GM21390 (cell line): Measurements from ENCODE around the gene ZNF454.

ENCODE experiments used
- ATAC-seq: cut with Tn5 transposase; IDR thresholded peaks from one replicate; pipeline ENCODE4 v1.9.1; 2021; ENCODE audit not compliant: unreplicated experiment

Gene ZNF454

DNA sequence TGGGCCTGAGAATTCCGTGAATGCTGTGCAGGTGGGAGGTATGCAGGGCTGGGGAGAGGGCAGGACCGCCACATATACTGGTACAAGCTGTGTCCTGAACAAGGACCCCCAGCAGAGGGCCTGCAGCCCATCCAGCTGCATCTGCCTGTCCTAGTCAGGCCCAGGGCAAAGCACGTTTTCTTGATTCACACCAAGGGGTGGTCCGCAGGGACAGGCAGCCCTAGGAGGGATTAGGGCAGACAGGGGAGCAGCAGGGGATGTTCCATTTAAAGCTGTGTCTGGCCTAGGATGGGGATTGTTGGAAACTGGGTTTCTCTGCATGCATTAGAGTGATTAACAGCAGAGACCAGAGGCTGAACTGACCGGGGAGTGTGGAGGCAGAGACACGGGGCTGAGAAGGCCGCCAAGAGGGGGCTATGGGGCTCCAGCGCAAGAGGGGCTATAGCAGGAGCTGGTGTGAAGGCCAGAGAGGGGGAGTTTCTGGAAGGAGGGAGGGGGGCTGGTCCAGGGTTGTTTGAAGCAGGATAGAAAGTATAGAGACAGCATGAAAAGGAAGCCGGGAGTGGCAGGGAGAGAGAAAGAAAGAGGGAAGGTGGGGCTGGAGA, 51.4 kb downstream of the ZNF454 start:
- no peak for ATAC-seq

DNA sequence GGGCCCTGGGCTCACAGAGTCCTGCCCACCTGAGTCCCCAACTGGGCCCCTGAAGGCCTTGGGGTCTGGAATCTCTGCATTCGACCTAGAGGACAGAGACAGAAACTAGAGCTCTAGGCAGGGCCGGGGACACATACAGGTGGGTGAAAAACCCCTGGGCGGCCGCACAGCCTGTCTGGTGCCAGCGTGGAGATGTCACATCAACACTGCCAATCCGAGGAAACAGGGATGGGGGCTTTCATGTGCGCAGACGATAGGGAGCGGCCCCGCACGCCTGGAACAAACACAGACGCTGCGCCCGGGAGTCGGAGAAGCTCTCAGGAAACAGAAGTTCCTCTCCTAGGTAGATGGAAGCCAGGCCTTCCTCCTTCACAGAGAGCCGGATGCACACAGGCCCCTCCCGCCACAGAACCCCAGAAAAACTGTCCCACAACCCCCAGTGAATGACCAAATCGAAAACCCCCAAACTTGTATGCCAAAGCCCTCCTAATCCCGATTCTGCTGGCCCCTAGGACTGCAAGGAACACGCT, 52.3 kb downstream of the ZNF454 start:
- no peak for ATAC-seq

DNA sequence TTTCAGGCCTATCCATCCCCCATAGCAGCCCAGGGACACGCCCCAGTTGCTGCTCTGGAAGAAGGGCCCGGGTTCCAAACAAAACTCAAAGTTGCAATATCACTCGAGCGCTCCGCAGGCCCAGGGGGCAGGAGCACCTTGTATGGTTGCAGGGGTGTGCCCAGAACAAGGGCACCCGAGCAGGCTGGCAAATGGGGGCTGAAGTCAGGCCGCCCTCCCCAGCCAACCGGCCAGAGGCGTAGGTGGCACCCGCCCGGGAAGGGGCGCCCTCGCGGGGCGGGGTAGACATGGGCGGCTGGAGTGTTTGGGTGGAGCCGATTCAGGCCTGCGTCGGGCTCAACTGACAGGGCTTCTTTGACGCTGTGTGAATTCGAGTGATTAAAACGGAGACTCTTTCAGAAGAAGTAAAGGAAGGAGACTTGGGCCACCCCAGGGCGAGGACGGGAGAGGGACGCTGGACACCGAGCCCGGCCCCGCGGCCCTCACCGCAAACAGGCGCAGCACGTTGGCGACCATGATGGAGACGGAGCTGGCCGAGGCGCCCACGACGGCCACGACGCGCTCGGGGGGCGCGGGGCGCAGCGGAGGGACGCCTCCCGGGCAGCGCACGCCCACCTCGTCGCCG, 53.1 kb downstream of the ZNF454 start:
- ATAC-seq, result no peak

DNA sequence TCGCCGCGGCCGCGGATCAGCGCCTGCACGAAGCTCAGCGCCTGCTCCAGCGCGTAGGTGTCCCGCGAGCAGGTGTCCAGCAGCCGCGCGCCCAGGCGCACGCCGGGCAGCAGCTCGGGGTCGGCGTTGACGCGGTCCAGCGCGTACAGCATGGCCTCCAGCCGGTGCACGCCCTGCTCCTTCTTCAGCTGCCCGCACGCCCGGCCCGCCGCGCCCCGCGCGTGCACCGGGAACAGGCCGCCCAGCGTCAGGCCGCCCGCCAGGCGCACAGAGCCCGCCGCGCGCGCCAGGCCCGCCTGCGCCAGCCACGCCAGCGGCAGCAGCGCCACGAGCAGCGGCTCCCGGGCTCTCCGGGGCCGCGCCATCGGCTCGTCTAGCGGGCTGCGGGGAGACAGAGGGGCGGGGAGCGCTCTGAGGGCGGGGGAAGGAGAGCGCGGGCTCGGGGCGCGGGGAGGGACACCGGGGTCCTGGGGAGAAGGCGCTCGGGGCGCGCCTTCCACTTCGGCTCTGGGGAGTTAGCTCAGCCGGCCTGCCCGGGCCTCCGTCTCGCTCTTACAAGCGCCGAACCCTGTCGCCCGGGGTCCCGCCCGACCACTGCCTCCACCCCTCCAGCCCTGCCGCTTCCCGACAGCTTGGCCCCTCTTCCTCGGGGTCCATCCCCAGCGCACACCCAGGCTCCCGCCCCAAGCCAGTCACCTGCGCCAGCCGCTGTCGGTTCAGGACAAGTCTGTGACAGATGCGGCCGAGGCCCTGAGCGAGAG, 53.8 kb downstream of the ZNF454 start, which contains the start of gene GRM6:
Gene GRM6 (minus strand): TSS at position 741 of the 761 bp plus-strand sequence. CDS start 376 bp downstream, at position 365.
- no peak for ATAC-seq

DNA sequence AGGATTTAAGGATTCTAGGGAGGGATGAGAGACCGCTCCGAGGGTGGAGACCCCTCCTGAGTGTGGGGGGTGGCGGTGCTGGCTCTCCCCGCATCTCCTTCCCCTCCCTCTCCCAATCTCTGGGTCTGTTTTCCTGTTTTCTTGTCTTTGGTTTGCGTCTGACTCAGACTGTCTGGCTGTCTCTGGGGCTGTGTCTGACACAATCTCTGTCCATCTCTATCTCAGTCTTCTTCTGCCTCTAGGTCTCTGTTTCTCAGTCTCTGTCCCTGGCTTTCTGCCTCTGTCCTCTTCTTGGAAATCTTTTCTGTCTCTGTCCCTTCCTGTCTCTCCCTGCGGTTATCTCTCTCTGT, 54.3 kb downstream of the ZNF454 start:
- no peak for ATAC-seq

DNA sequence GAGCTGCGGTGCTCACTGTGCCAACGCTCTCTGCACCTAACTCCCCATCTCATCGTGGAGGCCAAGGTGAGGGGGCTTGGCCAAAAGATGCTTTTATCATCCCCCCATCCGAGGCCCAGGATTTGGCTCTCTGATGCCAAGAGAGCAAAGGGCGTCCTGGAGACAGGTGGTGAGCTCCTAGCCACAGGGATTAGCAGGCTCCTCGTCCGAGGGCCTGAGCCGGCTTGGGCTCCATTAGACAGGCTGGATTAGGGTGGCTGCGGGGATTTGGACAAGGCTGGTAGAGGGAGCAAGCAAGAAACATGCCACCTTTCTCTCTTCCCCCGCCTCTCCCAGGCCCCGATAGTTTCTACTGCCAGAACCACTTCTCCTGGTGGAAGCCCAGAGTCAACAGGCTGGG, 55.2 kb downstream of the ZNF454 start:
- ATAC-seq, result no peak

DNA sequence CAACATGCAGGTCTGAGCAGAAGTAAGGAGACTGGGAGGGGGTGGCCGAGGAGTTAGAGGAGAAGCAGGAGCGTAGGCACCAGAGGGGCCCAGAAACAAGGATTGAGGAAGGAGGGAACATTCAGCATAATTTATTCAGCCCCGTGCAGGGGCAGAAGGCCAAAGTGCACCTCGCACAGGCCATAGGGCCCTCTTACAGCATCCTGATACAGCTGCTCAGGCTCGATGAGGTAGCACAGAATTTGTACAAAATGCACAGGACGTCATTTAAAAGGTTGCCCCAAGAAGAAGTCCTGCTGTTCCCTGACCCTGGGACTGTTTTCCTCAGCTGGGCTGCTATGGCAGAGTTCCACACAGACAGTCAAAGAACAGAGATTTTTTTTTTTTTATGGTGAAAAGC, 56.2 kb downstream of the ZNF454 start:
- no peak for ATAC-seq

DNA sequence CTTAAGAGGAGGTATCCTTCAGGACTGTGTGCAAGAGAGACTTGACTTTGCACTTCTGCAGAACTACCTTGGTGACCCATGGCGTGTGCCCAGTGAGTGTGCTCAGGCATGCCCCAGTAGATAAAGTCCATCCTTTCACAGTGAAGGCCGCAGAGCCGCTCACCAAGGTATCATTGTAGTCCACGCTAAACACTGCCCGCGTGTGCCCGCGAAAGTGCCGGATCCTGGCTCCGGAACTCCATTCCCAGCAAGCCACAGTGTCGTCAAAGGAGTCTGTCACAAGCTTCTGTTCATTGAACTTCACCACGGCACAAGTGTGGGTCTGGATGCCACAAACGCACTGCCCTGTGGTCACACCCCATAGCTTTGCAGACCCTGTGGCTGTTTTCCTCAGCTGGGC, 57.4 kb downstream of the ZNF454 start:
- ATAC-seq, result no peak

DNA sequence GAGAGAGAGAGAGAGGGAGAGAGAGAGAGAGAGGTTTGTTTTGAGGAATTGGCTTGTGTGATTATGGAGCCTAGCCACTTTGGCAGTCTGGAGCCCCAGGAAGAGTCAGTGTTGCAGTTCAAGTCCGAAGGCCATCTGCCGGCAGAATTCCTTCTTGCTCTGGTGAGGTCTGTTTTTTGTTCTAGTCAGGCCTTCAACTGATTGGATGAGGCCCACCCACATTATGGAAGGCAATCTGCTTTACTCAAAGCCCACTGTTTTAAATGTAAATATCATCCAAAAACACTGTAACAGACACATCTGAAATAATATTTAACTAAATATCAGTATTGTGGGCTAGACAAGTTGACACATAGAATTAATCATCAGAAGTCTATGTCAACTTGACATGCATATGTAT, 65.6 kb downstream of the ZNF454 start:
- ATAC-seq, result no peak

DNA sequence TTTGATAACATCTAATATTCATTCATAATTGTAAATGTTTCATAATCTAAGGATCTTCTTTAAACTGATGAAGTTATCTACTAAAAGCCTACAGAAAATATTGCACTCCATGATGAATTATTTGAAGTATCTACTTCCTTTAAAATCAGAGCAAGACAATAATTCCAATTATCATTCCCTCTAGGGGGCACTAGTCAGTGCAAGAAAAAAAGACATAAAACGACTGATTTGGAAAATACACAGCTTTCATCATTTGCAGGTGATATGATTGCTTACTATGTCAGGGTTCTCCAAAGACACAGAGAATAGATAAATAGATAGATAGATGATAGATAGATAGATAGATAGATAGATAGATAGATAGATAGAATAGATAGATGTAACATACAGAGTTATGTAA, 67.7 kb downstream of the ZNF454 start:
- ATAC-seq, result no peak
